ENCODE measurements around the gene FAM124A. TPM values are rescaled to one million over a fixed set of nuclear protein-coding genes. Genes with fewer than 3 reads are reported as not detected.

The FAM124A gene
- total RNA-seq, 1 donor from 2014 or later: not detected

- ChIA-PET CTCF (no interaction called here), POLR2A (no interaction called here)
- no peaks in the 10 kb centered on the region for H3K9me3 Mint-ChIP-seq
- DNase-seq (no peak), ATAC-seq (ENCODE audit: low read depth) (no peak)
- no peak overlapping the region for H3K27ac Mint-ChIP-seq
- intact Hi-C loops (cut with micrococcal nuclease): no loop called here
- TF ChIP-seq, protein P1, sequence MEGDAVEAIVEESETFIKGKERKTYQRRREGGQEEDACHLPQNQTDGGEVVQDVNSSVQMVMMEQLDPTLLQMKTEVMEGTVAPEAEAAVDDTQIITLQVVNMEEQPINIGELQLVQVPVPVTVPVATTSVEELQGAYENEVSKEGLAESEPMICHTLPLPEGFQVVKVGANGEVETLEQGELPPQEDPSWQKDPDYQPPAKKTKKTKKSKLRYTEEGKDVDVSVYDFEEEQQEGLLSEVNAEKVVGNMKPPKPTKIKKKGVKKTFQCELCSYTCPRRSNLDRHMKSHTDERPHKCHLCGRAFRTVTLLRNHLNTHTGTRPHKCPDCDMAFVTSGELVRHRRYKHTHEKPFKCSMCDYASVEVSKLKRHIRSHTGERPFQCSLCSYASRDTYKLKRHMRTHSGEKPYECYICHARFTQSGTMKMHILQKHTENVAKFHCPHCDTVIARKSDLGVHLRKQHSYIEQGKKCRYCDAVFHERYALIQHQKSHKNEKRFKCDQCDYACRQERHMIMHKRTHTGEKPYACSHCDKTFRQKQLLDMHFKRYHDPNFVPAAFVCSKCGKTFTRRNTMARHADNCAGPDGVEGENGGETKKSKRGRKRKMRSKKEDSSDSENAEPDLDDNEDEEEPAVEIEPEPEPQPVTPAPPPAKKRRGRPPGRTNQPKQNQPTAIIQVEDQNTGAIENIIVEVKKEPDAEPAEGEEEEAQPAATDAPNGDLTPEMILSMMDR (IDR thresholded peaks at IDR 0.05): no peak
- H3K4me1 Mint-ChIP-seq: no peaks in the 10 kb centered on the region
- H3K27me3 Mint-ChIP-seq: peaks cover 20% of the 10 kb centered on the region
- no peak overlapping the region for H3K4me3 Mint-ChIP-seq
- no peaks in the 10 kb centered on the region for H3K36me3 Mint-ChIP-seq (ENCODE audit: low read depth)
These were observed 43.6 kb upstream of the FAM124A start for GRCh38 chr13:51178456-51179074.

- H3K36me3 Mint-ChIP-seq (ENCODE audit: low read depth): no peaks in the 10 kb centered on the region
- peaks cover 25% of the 10 kb centered on the region for H3K27me3 Mint-ChIP-seq
- no peak for ATAC-seq (ENCODE audit: low read depth)
- no peaks in the 10 kb centered on the region for H3K4me1 Mint-ChIP-seq
- H3K9me3 Mint-ChIP-seq: no peaks in the 10 kb centered on the region
- DNase-seq: no peak
- TF ChIP-seq, protein P1 (IDR thresholded peaks at IDR 0.05): no peak
- intact Hi-C loops (cut with micrococcal nuclease): no loop called here
- H3K4me3 Mint-ChIP-seq: no peak overlapping the region
- POLR2A ChIA-PET: no interaction called here
- no peak overlapping the region for H3K27ac Mint-ChIP-seq
- CTCF ChIA-PET: no interaction called here
These were observed 42.7 kb upstream of the FAM124A start for GRCh38 chr13:51179432-51179971.

DNA sequence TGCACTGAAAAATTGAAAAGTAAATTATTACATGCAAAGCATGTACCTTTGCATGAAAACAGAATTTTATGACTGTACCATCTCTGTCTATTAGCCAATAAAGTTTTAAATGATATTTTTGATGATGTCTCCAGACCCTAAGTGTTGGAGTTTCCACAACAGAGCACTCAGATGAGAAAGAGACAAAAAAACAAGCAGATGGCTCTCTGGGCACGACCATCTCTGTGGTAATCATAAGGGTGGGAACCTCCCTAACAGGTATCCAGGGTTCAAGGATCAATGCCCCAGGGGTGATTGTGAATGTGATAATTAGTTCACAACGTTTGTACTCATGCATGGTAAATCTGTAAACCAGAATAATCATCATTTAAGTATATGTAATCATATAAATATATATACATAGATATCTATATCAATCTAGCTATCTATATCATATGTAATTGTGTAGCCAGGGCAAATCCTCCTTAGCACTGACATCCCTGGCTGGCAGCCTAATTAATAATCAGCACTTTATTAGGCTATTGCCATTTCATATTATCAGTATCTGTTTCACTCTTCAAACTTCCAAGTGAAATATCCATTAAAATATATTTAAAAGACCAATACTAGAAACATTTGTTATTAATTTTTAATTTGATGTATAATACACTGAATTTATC is 41.2 kb upstream of the FAM124A start:
- Mint-ChIP-seq H3K4me3 (no peak overlapping the region), H3K36me3 (ENCODE audit: low read depth) (no peaks in the 10 kb centered on the region), H3K27me3 (peaks cover 30% of the 10 kb centered on the region), H3K27ac (no peak overlapping the region), H3K9me3 (no peaks in the 10 kb centered on the region), H3K4me1 (no peaks in the 10 kb centered on the region)
- CTCF ChIA-PET: no interaction called here
- POLR2A ChIA-PET: no interaction called here
- ATAC-seq (ENCODE audit: low read depth) (no peak), DNase-seq (no peak)
- intact Hi-C loops (cut with micrococcal nuclease): no loop called here
- TF ChIP-seq, protein P1 (IDR thresholded peaks at IDR 0.05): no peak

- intact Hi-C loops (cut with micrococcal nuclease): no loop called here
- TF ChIP-seq, protein P1 (IDR thresholded peaks at IDR 0.05): no peak
- Mint-ChIP-seq H3K27ac (no peak overlapping the region), H3K36me3 (ENCODE audit: low read depth) (no peaks in the 10 kb centered on the region), H3K9me3 (no peaks in the 10 kb centered on the region), H3K4me1 (no peaks in the 10 kb centered on the region), H3K4me3 (no peak overlapping the region), H3K27me3 (peaks cover 30% of the 10 kb centered on the region)
- POLR2A ChIA-PET: no interaction called here
- no peak for ATAC-seq (ENCODE audit: low read depth)
- no peak for DNase-seq
- CTCF ChIA-PET: no interaction called here
These were observed 40.3 kb upstream of the FAM124A start for GRCh38 chr13:51181786-51182383.

- Mint-ChIP-seq H3K9me3 (no peaks in the 10 kb centered on the region), H3K4me1 (no peaks in the 10 kb centered on the region), H3K36me3 (ENCODE audit: low read depth) (no peaks in the 10 kb centered on the region), H3K27me3 (peaks cover 16% of the 10 kb centered on the region), H3K4me3 (no peak overlapping the region), H3K27ac (no peak overlapping the region)
- intact Hi-C loops (cut with micrococcal nuclease): no loop called here
- POLR2A ChIA-PET: no interaction called here
- CTCF ChIA-PET: no interaction called here
- DNase-seq (no peak), ATAC-seq (ENCODE audit: low read depth) (no peak)
- TF ChIP-seq, protein P1 (IDR thresholded peaks at IDR 0.05): no peak
These were observed 30.5 kb upstream of the FAM124A start for GRCh38 chr13:51191743-51192142.

All from activated B cell treated with CpG ODN at 0.5 μM for 24 hours (primary cell).